SH-SY5Y (cell line): ENCODE measurements around the gene C2orf78.

ENCODE experiments used
- GATA2 ChIP-seq: IDR thresholded peaks from 2 replicates; pipeline ENCODE4 v1.6.1; 2011; ENCODE audit warnings: mild to moderate bottlenecking, low read depth, low read length
- GATA3 ChIP-seq: IDR thresholded peaks from 2 replicates; pipeline ENCODE4 v1.6.1; 2011; ENCODE audit warnings: low read depth, mild to moderate bottlenecking, low read length, moderate library complexity

GRCh38 chr2:73850009-73850408, 66.0 kb downstream of the C2orf78 start:
- no peak for TF ChIP-seq GATA3
- no peak for TF ChIP-seq GATA2
